Measurements from ENCODE around the gene TBX6. TPM values are rescaled to one million over a fixed set of nuclear protein-coding genes. Genes with fewer than 3 reads are reported as not detected.

The TBX6 gene
- polyA plus RNA-seq, 3 donors: 0.65 to 0.88 (median 0.79) TPM

DNA sequence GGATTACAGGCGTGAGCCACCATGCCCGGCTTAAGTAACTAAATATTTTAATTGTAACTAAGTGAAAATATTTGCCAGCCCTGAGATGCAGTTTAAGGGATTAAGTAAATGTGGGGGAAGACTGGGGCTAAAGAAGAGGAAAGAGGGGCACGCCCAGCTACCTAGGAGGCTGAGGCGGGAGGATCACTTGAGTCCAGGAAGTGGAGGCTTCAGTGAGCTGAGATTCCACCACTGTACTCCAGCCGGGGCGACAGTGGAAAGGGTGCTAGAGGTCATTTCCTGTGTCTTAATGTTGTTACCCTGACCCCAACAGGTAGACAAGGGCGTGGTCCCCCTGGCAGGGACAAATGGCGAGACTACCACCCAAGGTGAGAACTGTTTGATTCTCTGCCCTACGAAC lies 23.4 kb downstream of the TBX6 start:
- no peak for DNase-seq (ENCODE audit: low read depth in 3 of 3, low spot score in 2 of 3)

- no peak for DNase-seq (ENCODE audit: low read depth in 3 of 3, low spot score in 2 of 3)
These were observed 24.2 kb downstream of the TBX6 start for GRCh38 chr16:30067584-30067916.

- DNase-seq (ENCODE audit: low read depth in 3 of 3, low spot score in 2 of 3): no peak
These were observed 24.8 kb downstream of the TBX6 start for GRCh38 chr16:30066761-30067583.

DNA sequence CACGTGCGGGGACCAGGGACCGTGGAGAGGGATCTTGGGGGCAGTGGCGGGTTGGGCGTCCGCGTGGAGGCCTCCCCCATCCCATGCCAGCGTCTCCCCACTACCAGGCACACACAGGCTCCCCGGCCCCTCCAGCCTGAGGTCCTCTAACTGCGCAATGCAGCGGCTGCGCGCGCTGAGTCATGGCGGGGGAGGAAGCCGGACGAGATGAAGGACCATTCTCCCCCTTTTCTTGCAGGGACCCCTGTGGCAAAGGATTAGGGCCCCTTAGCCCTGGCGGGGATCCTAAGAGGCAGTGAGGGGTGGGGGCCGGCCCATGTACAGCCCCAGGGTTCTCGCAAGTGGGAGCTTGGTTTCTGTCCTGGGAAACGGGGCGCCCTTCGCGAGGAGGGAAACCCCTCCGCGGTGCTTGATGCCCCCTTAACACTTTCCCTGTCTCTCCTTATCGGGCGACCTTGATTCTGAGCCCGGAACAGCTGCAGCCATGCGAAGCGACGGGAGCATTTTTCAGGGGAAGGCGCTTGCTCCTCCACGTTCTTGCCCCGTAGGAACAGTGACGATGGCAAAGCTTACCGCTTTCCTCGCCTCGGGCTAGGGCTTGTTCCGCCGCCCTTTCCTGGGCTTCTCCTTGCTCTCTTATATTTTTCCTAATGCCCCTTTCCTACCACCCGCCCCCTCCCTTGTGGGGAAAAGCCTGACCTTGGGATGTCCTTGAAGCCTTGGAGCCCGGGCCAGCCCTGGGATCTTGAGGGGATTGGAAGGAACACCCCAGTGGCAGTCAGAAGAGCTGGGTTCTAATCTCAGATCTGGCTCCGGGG lies 25.6 kb downstream of the TBX6 start:
- no peak for DNase-seq (ENCODE audit: low read depth in 3 of 3, low spot score in 2 of 3)

GRCh38 chr16:30065102-30065942 lies 26.4 kb downstream of the TBX6 start, which contains the start of gene ALDOA:
ALDOA (plus strand) TSS chr16:30065760; CDS start chr16:30066898, 1,138 bp downstream.
- peak; percentile 90 to 93 (median 92) for DNase-seq (ENCODE audit: low read depth in 3 of 3, low spot score in 2 of 3)

GRCh38 chr16:30064729-30065101 lies 27.0 kb downstream of the TBX6 start:
- DNase-seq (ENCODE audit: low read depth in 3 of 3, low spot score in 2 of 3): no peak

DNA sequence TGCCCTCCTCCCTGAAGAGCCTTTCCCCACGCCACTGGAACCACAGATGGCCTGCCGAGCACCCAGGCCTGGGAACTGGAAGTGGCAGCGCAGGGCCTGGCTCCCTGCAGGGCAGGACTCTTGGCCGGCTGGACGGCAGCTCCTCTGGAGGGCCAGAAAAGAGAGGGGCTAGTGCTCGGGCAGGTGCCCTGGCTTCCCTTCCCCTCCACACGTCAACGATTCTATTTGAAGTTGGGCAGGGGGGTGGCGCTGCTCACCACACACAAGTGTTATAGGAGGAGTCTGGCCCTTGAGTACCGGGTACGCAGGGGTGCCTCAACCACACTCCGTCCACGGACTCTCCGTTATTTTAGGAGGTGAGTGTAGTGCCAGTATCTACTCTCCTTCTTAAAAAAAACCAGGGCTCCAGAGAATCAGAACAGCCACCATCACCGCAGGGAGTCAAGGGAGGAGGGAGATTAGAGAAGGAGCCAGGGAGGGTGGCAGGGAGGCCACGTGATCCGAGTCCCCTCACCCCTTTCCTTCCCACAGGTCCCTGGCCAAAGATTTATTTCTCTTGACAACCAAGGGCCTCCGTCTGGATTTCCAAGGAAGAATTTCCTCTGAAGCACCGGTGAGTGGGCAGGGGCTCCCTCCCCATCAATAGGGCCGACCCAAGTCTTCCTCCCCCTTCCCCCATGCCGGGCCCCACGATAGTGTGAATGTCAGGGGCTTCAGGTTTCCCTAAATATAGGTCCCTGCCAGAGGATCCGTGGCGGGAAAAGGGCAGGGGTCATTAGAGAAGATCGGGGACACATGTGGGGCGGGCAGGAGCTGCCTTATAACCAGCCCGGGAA lies 27.6 kb downstream of the TBX6 start:
- peak in 2 of 3 donors; percentile 45 to 57 for DNase-seq (ENCODE audit: low read depth in 3 of 3, low spot score in 2 of 3)

DNA sequence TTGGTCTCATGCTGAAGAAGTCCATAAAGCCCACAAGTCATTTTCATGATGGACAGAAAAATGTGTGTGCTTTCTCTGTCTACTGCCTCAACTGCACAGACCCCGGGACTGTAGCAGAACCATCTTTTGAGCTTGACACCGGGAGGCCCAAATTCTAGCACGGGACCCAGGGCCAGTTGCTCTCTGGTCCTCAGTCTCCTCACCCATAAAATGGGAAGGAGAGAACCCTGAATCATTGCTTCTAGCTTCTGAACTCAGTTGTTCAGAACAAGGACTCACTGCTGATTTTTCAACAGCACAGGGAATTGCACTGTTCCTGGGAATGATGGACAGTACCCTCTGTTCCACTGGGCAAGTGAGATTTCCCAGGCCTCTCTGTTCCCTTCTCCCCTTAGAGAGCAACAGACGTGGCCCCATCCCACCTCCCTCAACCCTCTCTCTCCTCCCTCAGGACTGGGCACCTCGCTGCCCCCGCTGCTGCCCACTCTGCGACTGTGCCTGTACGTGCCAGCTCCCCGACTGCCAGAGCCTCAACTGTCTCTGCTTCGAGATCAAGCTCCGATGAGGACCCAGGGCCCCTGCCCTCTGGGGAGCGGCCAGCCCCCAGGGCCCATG lies 28.3 kb downstream of the TBX6 start:
- no peak for DNase-seq (ENCODE audit: low read depth in 3 of 3, low spot score in 2 of 3)

- DNase-seq (ENCODE audit: low read depth in 3 of 3, low spot score in 2 of 3): no peak
These were observed 30.7 kb downstream of the TBX6 start for GRCh38 chr16:30060836-30061554.

DNA sequence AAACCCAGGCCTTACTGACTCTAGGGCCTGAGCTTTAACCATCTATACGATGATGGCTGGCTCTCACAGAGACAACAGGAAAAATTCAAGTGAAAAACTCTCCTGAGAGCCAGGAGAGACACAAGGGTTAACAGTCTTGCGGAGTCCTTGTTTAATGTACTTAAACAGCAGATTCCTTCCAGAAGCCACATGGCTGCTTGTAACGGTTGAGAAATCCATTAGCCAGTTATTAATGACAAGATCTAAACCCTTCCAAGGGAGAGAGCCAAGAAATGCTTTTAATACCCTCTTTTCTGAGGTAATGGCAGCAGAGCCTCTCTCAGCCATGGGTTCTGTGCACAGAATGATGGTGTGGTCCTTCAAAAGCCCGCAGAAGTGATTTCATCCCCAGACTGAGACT lies 31.4 kb downstream of the TBX6 start:
- DNase-seq (ENCODE audit: low read depth in 3 of 3, low spot score in 2 of 3): no peak

GRCh38 chr16:30054959-30055553 lies 36.7 kb downstream of the TBX6 start:
- no peak for DNase-seq (ENCODE audit: low read depth in 3 of 3, low spot score in 2 of 3)

DNA sequence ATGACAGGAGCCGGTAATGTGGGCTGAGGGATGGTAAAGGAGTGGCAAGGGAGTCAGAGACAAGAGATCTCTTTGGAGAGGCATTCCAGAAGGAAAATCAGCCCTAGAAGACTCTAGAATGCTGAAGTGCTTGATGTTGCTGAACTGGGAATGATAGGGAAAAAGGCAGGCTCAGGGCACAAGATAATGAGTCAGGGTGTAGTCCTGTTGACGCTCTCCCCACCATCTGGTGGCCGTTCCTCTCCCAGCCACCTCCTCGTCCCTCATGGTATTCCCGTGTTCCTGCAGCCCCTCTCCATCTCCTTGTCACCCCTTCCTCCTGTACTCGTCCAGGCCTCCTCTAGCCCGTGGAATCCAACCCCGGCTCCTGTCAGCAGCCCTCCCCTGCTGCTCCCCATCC lies 37.3 kb downstream of the TBX6 start:
- DNase-seq (ENCODE audit: low read depth in 3 of 3, low spot score in 2 of 3): no peak

DNA sequence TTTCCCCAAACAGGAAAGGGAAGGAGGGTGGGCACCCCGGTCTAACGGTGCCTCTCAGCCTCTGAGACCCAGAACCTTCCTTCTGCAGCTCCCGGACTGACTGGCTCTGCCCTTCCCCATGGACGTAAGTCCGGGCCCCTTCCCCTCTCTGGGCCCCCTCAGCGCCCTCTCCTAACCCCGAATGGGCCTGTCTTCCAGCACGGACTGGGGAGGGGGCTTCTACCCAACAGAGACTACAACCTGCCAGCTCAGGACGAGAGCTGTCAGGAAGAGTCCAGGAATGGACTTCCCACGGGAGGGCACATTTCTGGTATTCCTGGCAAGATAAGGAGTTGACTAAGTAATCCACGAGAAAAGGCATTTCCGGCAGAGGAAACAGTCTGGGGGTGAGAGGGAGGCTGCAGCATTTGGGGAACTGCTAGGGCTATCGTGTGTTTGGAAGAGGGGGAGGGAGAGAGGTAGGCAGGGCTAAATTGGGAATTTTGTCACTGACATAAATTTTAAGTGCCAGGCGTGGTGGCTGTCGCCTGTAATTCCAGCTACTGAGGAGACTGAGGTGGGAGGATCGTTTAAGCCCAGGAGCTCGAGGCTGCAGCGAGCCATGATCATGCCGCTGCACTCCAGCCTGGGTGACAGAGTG lies 38.2 kb downstream of the TBX6 start:
- peak in 1 of 3 donors; percentile 25 for DNase-seq (ENCODE audit: low read depth in 3 of 3, low spot score in 2 of 3)

DNA sequence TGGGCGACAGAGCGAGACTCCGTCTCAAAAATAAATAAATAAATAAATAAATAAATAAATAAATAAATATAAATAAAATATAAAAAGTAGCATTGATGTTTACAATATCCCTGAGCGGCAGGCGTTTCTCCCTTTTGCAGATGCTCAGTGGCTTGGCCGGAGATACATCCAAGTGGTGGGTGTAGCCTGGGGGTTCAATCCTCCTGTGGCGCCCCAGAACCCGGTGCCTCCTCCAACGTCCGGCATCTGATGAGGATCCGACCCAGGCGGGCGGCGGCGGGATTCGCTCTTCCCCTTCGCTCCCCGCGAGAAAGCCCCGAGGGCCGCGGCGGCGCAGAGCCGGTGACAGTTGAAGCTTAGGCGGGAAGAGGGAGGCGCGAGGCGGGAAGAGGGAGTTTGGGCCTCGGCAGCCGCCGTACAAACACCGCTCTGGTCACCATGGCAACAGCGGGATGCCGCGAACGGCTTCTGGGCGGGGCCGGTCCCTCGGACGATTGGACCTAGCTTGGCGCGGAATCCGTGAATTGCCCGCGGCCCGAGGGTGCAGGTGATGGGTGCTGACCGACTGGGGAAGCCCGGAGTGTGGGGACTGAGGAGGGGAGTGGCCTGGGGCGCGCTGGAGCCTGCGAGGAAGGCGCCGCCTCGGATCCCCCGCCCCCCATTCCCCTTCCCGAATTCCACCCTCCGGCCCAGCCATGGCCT lies 38.9 kb downstream of the TBX6 start:
- DNase-seq (ENCODE audit: low read depth in 3 of 3, low spot score in 2 of 3): peak in 2 of 3 donors; percentile 69 to 80

DNA sequence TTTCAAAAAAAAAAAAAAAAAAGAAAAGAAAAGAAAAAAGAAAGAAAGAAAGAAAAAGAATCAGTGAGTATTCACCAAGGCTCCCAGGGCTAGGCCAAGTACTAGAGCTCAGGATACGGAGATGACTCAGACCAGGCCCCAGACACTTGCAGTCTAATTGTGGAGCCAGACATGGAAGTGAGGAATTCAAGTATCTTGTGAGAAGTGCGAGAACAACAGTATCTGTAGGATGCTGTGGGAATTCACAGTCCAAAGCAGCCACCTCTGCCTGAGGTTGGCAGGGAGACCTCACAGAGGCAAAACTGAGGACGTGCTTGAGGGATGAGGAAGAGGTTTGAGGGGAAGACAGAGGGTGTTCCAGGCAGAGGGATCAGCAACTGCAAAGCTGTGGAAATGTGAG lies 40.2 kb downstream of the TBX6 start:
- no peak for DNase-seq (ENCODE audit: low read depth in 3 of 3, low spot score in 2 of 3)

GRCh38 chr16:30049871-30050270 lies 41.9 kb downstream of the TBX6 start:
- no peak for DNase-seq (ENCODE audit: low read depth in 3 of 3, low spot score in 2 of 3)

DNA sequence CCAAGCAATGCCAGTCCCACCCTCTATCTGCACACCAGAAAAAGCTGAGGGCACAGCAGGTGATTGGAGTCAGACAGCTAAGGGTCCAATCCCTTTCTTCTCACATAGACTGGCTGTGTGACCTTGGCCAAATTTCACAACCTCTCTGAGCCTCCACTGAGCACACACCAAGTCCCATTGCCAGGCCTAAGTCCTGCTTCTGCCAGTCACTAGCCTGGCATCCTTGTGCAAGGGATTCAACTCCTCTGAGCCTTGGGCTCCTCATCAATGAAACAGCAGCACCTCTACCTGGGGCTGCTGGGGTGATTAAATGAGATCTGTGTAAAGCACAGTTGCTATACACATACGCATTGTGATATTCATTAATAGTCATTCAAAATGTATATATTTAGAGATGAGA lies 45.1 kb downstream of the TBX6 start:
- no peak for DNase-seq (ENCODE audit: low read depth in 3 of 3, low spot score in 2 of 3)

DNA sequence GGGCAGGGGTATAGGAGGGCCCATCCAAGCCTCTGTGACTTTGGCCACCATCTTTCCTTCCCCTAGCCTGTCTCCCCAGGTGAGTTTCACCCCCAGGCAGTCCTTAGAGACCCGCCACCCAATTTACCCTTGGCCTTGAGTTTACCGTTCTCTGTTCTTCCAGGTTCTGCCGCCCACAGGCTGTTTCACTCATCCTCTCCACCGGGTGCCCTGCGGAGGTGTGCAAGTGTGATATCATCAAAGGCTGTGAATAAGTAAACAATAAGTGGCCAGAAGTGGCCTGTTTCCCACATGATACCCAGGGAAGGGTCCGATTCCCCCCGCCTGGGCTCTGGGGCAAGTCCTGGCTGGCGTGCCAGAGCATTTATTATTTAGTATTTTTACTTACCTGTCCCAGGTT lies 45.5 kb downstream of the TBX6 start:
- no peak for DNase-seq (ENCODE audit: low read depth in 3 of 3, low spot score in 2 of 3)
